IMR-90 (cell line): ENCODE data around the gene NRIP2. TPM values are rescaled to one million over a fixed set of nuclear protein-coding genes. Genes with fewer than 3 reads are reported as not detected.
A peak's percentile ranks its signal among the peaks of the same experiment; 100 is the strongest.

Experiments
- ATAC-seq: fragments of 200-7000 bp; cut with Tn5 transposase; 2 replicates; pipeline ENCODE4 v1.9.1; 2020; ENCODE audit warnings: low read depth, mild to moderate bottlenecking, moderate library complexity
- Bru-seq: library from RNA; stranded (reverse); fragments of 400-500 nt; gene quantifications from one replicate; lab custom pipeline; 2021; lab: Mats Ljungman, UMichigan
- BruChase-seq, 2 experiments: library from RNA; stranded (reverse); fragments of 400-500 nt; gene quantifications; one replicate each; lab custom pipeline; 2021; lab: Mats Ljungman, UMichigan
- BruUV-seq: library from RNA; stranded (reverse); fragments of 400-500 nt; replicated peaks from 2 replicates; lab custom pipeline; 2021; lab: Mats Ljungman, UMichigan
- CTCF ChIA-PET: fragments of 300-600 bp; formaldehyde crosslinking; extraction: SDS; loops from one replicate; lab custom pipeline; 2021; ENCODE audit warnings: antibody characterized with exemption; lab: Yijun Ruan, JAX
- POLR2A ChIA-PET: fragments of 300-600 bp; sonication (Branson Sonifier 250); formaldehyde crosslinking; loops from one replicate; lab custom pipeline; 2022; ENCODE audit warnings: antibody characterized with exemption; ENCODE audit not compliant: unreplicated experiment; lab: Charles Lee
- DNase-seq: peaks from one replicate; pipeline ENCODE4 v3.0.0; 2013
- H2AFZ ChIP-seq: replicated peaks from 2 replicates; pipeline ENCODE3; 2013; ENCODE audit warnings: low read length, mild to moderate bottlenecking; ENCODE audit not compliant: poor library complexity
- H2AK5ac ChIP-seq: 2 replicates; pipeline ENCODE4 v1.6.1; 2013; ENCODE audit warnings: low read depth, low read length, inconsistent platforms
- H2AK9ac ChIP-seq: replicated peaks from 2 replicates; pipeline ENCODE3; 2013; ENCODE audit warnings: mild to moderate bottlenecking, low read depth, low read length, moderate library complexity; ENCODE audit not compliant: poor library complexity
- H2BK120ac ChIP-seq: 2 replicates; pipeline ENCODE4 v1.6.1; 2013; ENCODE audit warnings: low read depth, low read length, inconsistent platforms
- H2BK15ac ChIP-seq: 3 replicates; pipeline ENCODE4 v1.6.1; 2013; ENCODE audit warnings: low read depth, low read length, inconsistent platforms
- H2BK20ac ChIP-seq: 2 replicates; pipeline ENCODE4 v1.6.1; 2013; ENCODE audit warnings: low read depth, mild to moderate bottlenecking, inconsistent platforms, low read length, moderate library complexity
- H2BK5ac ChIP-seq: 2 replicates; pipeline ENCODE4 v1.6.1; 2013; ENCODE audit warnings: mild to moderate bottlenecking, low read depth, low read length, inconsistent platforms; ENCODE audit not compliant: poor library complexity, severe bottlenecking
- H3K14ac ChIP-seq: replicated peaks from 2 replicates; pipeline ENCODE4 v1.6.1; 2013; ENCODE audit warnings: low read depth, low read length, inconsistent platforms
- H3K18ac ChIP-seq: 2 replicates; pipeline ENCODE4 v1.6.1; 2013; ENCODE audit warnings: low read depth, low read length, control low read depth
- H3K23ac ChIP-seq: 2 replicates; pipeline ENCODE4 v1.6.1; 2013; ENCODE audit warnings: low read depth, low read length, inconsistent platforms
- H3K27ac ChIP-seq: 2 replicates; pipeline ENCODE4 v1.5.1; 2013; ENCODE audit warnings: mild to moderate bottlenecking, control low read depth, low read length; ENCODE audit not compliant: insufficient read depth
- H3K27me3 ChIP-seq: 2 replicates; pipeline ENCODE4 v1.6.1; 2013; ENCODE audit warnings: low read length; ENCODE audit not compliant: control insufficient read depth, insufficient read depth
- H3K36me3 ChIP-seq: 2 replicates; pipeline ENCODE4 v1.6.1; 2013; ENCODE audit warnings: low read length, mixed read lengths; ENCODE audit not compliant: control insufficient read depth, insufficient read depth
- H3K4ac ChIP-seq: 2 replicates; pipeline ENCODE4 v1.6.1; 2013; ENCODE audit warnings: low read depth, low read length, inconsistent platforms
- H3K4me1 ChIP-seq: 2 replicates; pipeline ENCODE4 v1.6.1; 2013; ENCODE audit warnings: low read length, mixed read lengths; ENCODE audit not compliant: control insufficient read depth, insufficient read depth
- H3K4me2 ChIP-seq: 2 replicates; pipeline ENCODE4 v1.6.1; 2013; ENCODE audit warnings: low read depth, mild to moderate bottlenecking, control low read depth, low read length, moderate library complexity
- H3K4me3 ChIP-seq: 2 replicates; pipeline ENCODE4 v1.5.1; 2013; ENCODE audit warnings: low read depth, mild to moderate bottlenecking, control low read depth, low read length, moderate library complexity; ENCODE audit not compliant: insufficient read depth
- H3K56ac ChIP-seq: 2 replicates; pipeline ENCODE4 v1.6.1; 2013; ENCODE audit warnings: low read length, inconsistent platforms; ENCODE audit not compliant: insufficient read depth; ENCODE audit errors: extremely low read depth
- H3K79me1 ChIP-seq, 2 experiments: 2 replicates each; pipeline ENCODE4 v1.6.1; 2013; ENCODE audit warnings: low read length in 2 of 2, inconsistent platforms in 1 of 2, low read depth in 1 of 2
- H3K9ac ChIP-seq: 2 replicates; pipeline ENCODE4 v1.6.1; 2013; ENCODE audit warnings: low read depth, low read length, control low read depth
- H3K9me1 ChIP-seq: 2 replicates; pipeline ENCODE4 v1.6.1; 2013; ENCODE audit warnings: low read length, inconsistent platforms; ENCODE audit not compliant: insufficient read depth
- H3K9me3 ChIP-seq: 2 replicates; pipeline ENCODE4 v1.6.1; 2013; ENCODE audit warnings: low read length; ENCODE audit not compliant: control insufficient read depth, insufficient read depth
- H4K20me1 ChIP-seq: 2 replicates; pipeline ENCODE4 v1.6.1; 2013; ENCODE audit warnings: low read length, inconsistent platforms; ENCODE audit not compliant: insufficient read depth
- H4K5ac ChIP-seq: 2 replicates; pipeline ENCODE4 v1.6.1; 2013; ENCODE audit warnings: mild to moderate bottlenecking, low read depth, low read length, control low read depth
- H4K8ac ChIP-seq, 2 experiments: 2 replicates each; pipeline ENCODE4 v1.6.1; 2013; ENCODE audit warnings: low read depth in 2 of 2, low read length in 2 of 2, control low read depth in 1 of 2, inconsistent platforms in 1 of 2
- H4K91ac ChIP-seq: 2 replicates; pipeline ENCODE4 v1.6.1; 2013; ENCODE audit warnings: low read depth, low read length, inconsistent platforms; ENCODE audit not compliant: insufficient read depth
- BHLHE40 ChIP-seq: fragments of 150-350 bp; IDR thresholded peaks from 2 replicates; pipeline ENCODE4 v1.6.1; 2016; ENCODE audit warnings: mild to moderate bottlenecking, low read depth, low read length
- CEBPB ChIP-seq: IDR thresholded peaks from 2 replicates; pipeline ENCODE4 v1.6.1; 2012; ENCODE audit warnings: low read depth, low read length, improper control_type of control experiment
- CHD1 ChIP-seq: IDR thresholded peaks from 2 replicates; pipeline ENCODE4 v1.6.1; 2012; ENCODE audit warnings: low read depth, low read length, improper control_type of control experiment
- ELK1 ChIP-seq: fragments of 150-350 bp; IDR thresholded peaks from 2 replicates; pipeline ENCODE4 v1.6.1; 2016; ENCODE audit warnings: low read depth, mild to moderate bottlenecking, low read length, moderate library complexity, borderline replicate concordance
- MAFK ChIP-seq: IDR thresholded peaks from 2 replicates; pipeline ENCODE4 v1.6.1; 2012; ENCODE audit warnings: low read depth, low read length, improper control_type of control experiment
- MXI1 ChIP-seq: IDR thresholded peaks from 2 replicates; pipeline ENCODE4 v1.6.1; 2012; ENCODE audit warnings: low read depth, mild to moderate bottlenecking, low read length, moderate library complexity, borderline replicate concordance
- NFE2L2 ChIP-seq: fragments of 150-350 bp; IDR thresholded peaks from 2 replicates; pipeline ENCODE4 v1.6.1; 2016; ENCODE audit warnings: low read depth, mild to moderate bottlenecking, low read length
- POLR2A ChIP-seq: IDR thresholded peaks from 2 replicates; pipeline ENCODE4 v1.6.1; 2012; ENCODE audit warnings: mild to moderate bottlenecking, low read depth, low read length
- RAD21 ChIP-seq: IDR thresholded peaks from 2 replicates; pipeline ENCODE4 v1.6.1; 2012; ENCODE audit warnings: low read length, improper control_type of control experiment
- RCOR1 ChIP-seq: IDR thresholded peaks from 2 replicates; pipeline ENCODE4 v1.6.1; 2012; ENCODE audit warnings: mild to moderate bottlenecking, low read length, improper control_type of control experiment; ENCODE audit not compliant: insufficient replicate concordance
- SMC3 ChIP-seq: fragments of 150-350 bp; IDR thresholded peaks from 2 replicates; pipeline ENCODE4 v1.6.1; 2016; ENCODE audit warnings: low read depth, mild to moderate bottlenecking, antibody characterized with exemption, low read length, moderate library complexity
- USF2 ChIP-seq: fragments of 150-350 bp; IDR thresholded peaks from 2 replicates; pipeline ENCODE4 v1.6.1; 2017; ENCODE audit warnings: mild to moderate bottlenecking, antibody characterized with exemption, low read length, low read depth
- WGBS, 2 experiments: methylation state at CpG; one replicate each; pipeline versions ENCODE4 v1.1.5 to v1.1.7; 2013; ENCODE audit warnings: missing lambda C conversion rate in 2 of 2; ENCODE audit not compliant: insufficient read length in 1 of 2; ENCODE audit errors: extremely low coverage in 2 of 2; 5-methylcytosine and 5-hydroxymethylcytosine counted together
- dilution Hi-C: fragments of 300-500 bp; cut with HindIII; formaldehyde crosslinking; loops from one replicate; pipeline ENCODE4 v1.14.3; 2018; ENCODE audit warnings: low sequenced_read_pairs; ENCODE audit not compliant: unreplicated experiment
- in situ Hi-C: fragments of 300-500 bp; cut with MboI; formaldehyde crosslinking; loops from 3 replicates; pipeline ENCODE4 v1.14.3; 2019; ENCODE audit warnings: low sequenced_read_pairs, inconsistent platforms, mixed read lengths
- intact Hi-C: fragments of 100-400 bp; cut with micrococcal nuclease; formaldehyde crosslinking; loops from 2 replicates; pipeline ENCODE4 v1.10.0; 2022
- long read RNA-seq: library from polyadenylated mRNA; unstranded; transcript quantifications from one replicate; pipeline ENCODE4 v2.0.0, GENCODE V29; 2021; ENCODE audit not compliant: unreplicated experiment
- polyA plus RNA-seq, 3 experiments: library from polyadenylated mRNA; depleted of rRNA; stranded (reverse); fragments of >200 nt; gene quantifications; 2 replicates each; pipeline ENCODE4 v1.2.3, GENCODE V29; 2012; ENCODE audit warnings: low replicate concordance in 1 of 3
- total RNA-seq: library from RNA; depleted of rRNA; stranded (reverse); fragments of >200 nt; gene quantifications from 2 replicates; pipeline ENCODE4 v1.2.3, GENCODE V29; 2012; rRNA removed

Gene NRIP2
- total RNA-seq (0.18 and 0.28 TPM in 2 replicates), polyA plus RNA-seq (2012; rRNA removed) (0.19 and 0.27 TPM in 2 replicates), Bru-seq, nascent RNA (not detected), BruChase-seq, experiment 1, labeled RNA remaining after a 6-hour chase (percentile 10 among the genes with signal in this experiment), BruChase-seq, experiment 2, labeled RNA remaining after a 2-hour chase (percentile 12 among the genes with signal in this experiment)
- polyA plus RNA-seq (2012; cell fraction: cytosol; rRNA removed) = 0.01 and 0.27 TPM in 2 replicates
- polyA plus RNA-seq (2012; cell fraction: nucleus; rRNA removed; ENCODE audit: low replicate concordance) = 0.14 and 0.28 TPM in 2 replicates
- long read RNA-seq, partial matches to known transcripts = 0 of 1 reads
- long read RNA-seq, other reads (novel, unspliced or antisense) = 1 of 1 reads

GRCh38 chr12:2834581-2835491, at the start of gene NRIP2:
Gene NRIP2, minus strand, starts transcription at chr12:2835035. Its CDS starts 52 bp downstream, at chr12:2834983.
- Histone ChIP-seq H3K9me3 (no peaks in the 10 kb centered on the region), H3K4ac (0 out of 2 replicates have a peak within 1 kb of the TSS, but pooled peaks have one; percentile 35), H3K9ac (no peak within 1 kb of the TSS), H3K4me1 (peaks cover 7% of the 10 kb centered on the region), H4K91ac (no peak within 1 kb of the TSS), H3K56ac (no peak within 1 kb of the TSS), H3K9me1 (0 out of 2 replicates have a peak, but pooled peaks cover 2% of the 10 kb centered on the region), H3K4me2 (peak within 1 kb of the TSS; percentile 22; the same call in 1 of the 2 replicates), H4K20me1 (no peaks in the 10 kb centered on the region), H3K79me1 (no peaks in the 10 kb centered on the region), H3K18ac (no peak within 1 kb of the TSS; the same call in 1 of the 2 replicates), H3K27me3 (no peaks in the 10 kb centered on the region), H4K5ac (no peak within 1 kb of the TSS), H3K36me3 (peaks cover 4% of the 10 kb centered on the region), H3K4me3 (no peak within 1 kb of the TSS), H3K27ac (no peak within 1 kb of the TSS), H3K23ac (no peak within 1 kb of the TSS), H2BK5ac (no peak within 1 kb of the TSS), H2BK20ac (no peak within 1 kb of the TSS), H3K14ac (no peak within 1 kb of the TSS), H2BK15ac (no peak within 1 kb of the TSS), H2BK120ac (no peak within 1 kb of the TSS; the same call in 1 of the 2 replicates), H2AK5ac (no peak within 1 kb of the TSS), H2AK9ac (peak within 1 kb of the TSS; percentile 58), H4K8ac (no peak within 1 kb of the TSS), H2AFZ (peak within 1 kb of the TSS; percentile 85)
- WGBS, 2 experiments = 15% methylated on average over 10 of the region's 32 CpGs; no CpG with 5 or more reads in 1 of the 2 experiments
- no TSS peak for BruUV-seq
- intact Hi-C loops (no loop called here), dilution Hi-C loops (no loop called here), in situ Hi-C loops (no loop called here)
- CTCF ChIA-PET = interaction anchor here (0.7 kb wide), 1 partner anchor 19 kb away, joined by 3 read pairs; no protein-coding TSS in a partner anchor
- POLR2A ChIA-PET = no interaction called here
- ATAC-seq (peak; percentile 88), DNase-seq (peak; percentile 73)
- TF ChIP-seq RAD21 (peak; percentile 30), NFE2L2 (no peak), SMC3 (no peak), CHD1 (no peak), ELK1 (no peak), POLR2A (no peak), MXI1 (no peak), MAFK (no peak), BHLHE40 (no peak), USF2 (no peak), CEBPB (no peak), RCOR1 (no peak)
